PFSK-1 (cell line): Measurements from ENCODE around the gene CAMTA1.

Experiments used
- FOXP2 ChIP-seq: optimal IDR thresholded peaks from 2 replicates; pipeline ENCODE3; 2011; ENCODE audit warnings: borderline replicate concordance, control low read depth, inconsistent platforms; ENCODE audit not compliant: insufficient read depth; ENCODE audit errors: extremely low read length, extremely low read depth
- POLR2AphosphoS5 ChIP-seq: IDR thresholded peaks from 2 replicates; pipeline ENCODE4 v1.6.1; 2012; ENCODE audit warnings: low read depth, mild to moderate bottlenecking, control low read depth, low read length, moderate library complexity
- SIN3A ChIP-seq: IDR thresholded peaks from 2 replicates; pipeline ENCODE4 v1.6.1; 2012; ENCODE audit warnings: mild to moderate bottlenecking, low read length, moderate library complexity, borderline replicate concordance; ENCODE audit not compliant: insufficient read depth
- TAF1 ChIP-seq: IDR thresholded peaks from 2 replicates; pipeline ENCODE4 v1.6.1; 2012; ENCODE audit warnings: low read length, control low read depth, borderline replicate concordance; ENCODE audit not compliant: insufficient read depth
- TF ChIP-seq, protein P1 (sequence below), 2 experiments: IDR thresholded peaks; 2 replicates each; pipeline versions ENCODE4 v1.6.1 to v1.8.0; 2011 to 2012; ENCODE audit warnings: low read depth in 2 of 2, low read length in 2 of 2, control low read depth in 1 of 2, inconsistent platforms in 1 of 2, mild to moderate bottlenecking in 1 of 2, moderate library complexity in 1 of 2; ENCODE audit not compliant: insufficient read depth in 1 of 2

Gene CAMTA1

DNA sequence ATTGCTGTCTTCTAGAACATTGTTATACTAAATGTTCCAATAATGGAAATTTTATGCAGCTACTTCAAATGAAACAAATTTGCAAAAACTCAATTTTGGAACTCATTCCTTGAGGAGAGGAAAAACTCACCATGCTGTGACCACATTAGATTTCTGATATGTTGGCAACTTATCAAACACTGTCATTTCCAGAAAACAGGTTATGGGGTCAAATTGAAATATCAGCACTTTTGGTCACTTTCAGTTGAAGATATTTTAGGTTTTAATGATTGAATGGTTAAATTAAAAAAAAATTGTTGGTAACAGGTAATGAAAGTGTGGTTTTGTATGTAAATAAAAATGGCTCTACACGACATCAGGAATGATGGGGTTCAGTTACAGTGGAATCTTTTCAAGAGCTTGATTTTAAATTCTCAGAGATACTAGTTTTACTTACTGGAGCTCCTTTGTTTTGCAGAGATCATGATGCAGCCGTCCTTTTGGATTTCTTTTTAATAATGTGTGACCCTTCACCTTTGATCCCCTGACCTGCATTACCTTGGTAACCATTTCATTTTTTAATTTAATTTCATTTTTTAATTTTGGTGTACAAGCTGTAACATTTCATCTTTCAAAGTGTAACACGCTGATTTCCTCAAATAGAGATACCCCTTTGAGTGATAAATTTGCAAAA, 86.2 kb downstream of the CAMTA1 start:
- TF ChIP-seq SIN3A (no peak), POLR2AphosphoS5 (no peak), TAF1 (no peak), FOXP2 (no peak)
- TF ChIP-seq, protein P1, sequence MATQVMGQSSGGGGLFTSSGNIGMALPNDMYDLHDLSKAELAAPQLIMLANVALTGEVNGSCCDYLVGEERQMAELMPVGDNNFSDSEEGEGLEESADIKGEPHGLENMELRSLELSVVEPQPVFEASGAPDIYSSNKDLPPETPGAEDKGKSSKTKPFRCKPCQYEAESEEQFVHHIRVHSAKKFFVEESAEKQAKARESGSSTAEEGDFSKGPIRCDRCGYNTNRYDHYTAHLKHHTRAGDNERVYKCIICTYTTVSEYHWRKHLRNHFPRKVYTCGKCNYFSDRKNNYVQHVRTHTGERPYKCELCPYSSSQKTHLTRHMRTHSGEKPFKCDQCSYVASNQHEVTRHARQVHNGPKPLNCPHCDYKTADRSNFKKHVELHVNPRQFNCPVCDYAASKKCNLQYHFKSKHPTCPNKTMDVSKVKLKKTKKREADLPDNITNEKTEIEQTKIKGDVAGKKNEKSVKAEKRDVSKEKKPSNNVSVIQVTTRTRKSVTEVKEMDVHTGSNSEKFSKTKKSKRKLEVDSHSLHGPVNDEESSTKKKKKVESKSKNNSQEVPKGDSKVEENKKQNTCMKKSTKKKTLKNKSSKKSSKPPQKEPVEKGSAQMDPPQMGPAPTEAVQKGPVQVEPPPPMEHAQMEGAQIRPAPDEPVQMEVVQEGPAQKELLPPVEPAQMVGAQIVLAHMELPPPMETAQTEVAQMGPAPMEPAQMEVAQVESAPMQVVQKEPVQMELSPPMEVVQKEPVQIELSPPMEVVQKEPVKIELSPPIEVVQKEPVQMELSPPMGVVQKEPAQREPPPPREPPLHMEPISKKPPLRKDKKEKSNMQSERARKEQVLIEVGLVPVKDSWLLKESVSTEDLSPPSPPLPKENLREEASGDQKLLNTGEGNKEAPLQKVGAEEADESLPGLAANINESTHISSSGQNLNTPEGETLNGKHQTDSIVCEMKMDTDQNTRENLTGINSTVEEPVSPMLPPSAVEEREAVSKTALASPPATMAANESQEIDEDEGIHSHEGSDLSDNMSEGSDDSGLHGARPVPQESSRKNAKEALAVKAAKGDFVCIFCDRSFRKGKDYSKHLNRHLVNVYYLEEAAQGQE (IDR thresholded peaks at IDR 0.05; ENCODE audit: insufficient read depth in 1 of 2, low read depth in 2 of 2, low read length in 2 of 2), result no peak

DNA sequence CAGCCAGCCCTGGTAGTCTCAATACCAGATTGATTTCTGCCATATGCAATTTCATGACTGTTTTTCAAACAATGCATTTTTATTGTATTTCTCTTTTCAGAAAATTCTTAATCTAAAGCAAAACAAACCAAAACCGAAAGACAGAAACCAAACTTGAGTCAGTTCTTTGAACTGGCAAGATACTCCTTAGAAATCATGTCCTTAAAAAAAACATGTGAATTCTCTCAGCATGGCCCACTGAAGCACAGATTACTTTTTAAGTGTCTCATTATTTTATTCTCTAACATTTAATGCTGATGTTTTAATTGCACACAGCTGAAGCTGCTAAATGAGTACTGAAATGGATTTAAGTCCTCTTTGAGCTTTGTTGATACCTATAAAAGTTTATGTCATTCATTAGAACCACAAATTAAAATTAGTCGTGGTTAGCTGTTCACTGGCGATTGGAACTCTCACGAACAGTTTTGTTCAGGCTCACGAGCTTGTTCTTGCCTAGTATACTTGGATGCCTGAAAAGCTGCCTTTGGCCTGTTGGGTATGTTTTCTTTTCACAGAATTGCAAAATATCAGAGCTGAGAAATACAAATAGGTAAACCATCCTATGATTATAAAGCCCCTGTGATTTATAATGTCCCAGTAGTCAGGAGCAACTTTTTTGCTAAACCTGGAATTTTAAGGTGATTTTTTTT, 87.5 kb downstream of the CAMTA1 start:
- TF ChIP-seq SIN3A, result no peak
- no peak for TF ChIP-seq FOXP2
- TF ChIP-seq POLR2AphosphoS5, result no peak
- TF ChIP-seq, protein P1 (IDR thresholded peaks at IDR 0.05; ENCODE audit: insufficient read depth in 1 of 2, low read depth in 2 of 2, low read length in 2 of 2), result no peak
- no peak for TF ChIP-seq TAF1

DNA sequence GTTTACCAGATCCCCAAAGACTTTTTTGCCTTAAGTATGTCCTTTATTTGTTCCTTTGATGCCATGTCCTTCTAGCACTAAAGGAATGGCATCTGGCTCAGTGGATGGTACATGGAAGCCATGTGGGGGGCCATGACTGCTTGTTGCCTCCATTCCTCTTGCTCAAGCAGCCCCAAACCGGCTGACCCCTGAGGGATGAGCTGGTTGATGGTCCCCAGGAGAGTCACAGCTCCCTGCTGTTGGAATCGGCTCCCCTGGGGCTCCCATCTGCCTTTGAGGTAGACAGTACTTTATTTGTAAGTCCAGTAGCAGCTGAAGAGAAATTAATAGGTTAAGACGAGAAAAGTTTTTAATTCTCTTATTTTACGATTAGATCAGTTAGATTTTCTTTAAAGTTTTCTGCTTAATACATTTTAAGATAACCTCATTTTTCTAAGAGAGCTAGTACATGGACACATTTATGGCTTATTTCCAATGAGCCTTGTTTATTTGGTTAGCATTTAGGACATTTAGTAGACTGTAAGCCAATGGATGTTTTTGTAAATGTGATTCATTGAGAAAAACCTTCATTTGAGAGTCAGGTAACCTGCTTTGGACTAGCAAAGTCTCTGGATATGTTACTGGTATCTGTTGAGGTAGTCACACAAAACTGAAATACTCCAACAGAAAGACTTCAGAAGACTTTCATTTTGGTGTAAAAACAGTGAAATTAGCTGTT, 88.2 kb downstream of the CAMTA1 start:
- no peak for TF ChIP-seq TAF1
- TF ChIP-seq, protein P1 (IDR thresholded peaks at IDR 0.05; ENCODE audit: insufficient read depth in 1 of 2, low read depth in 2 of 2, low read length in 2 of 2), result no peak
- no peak for TF ChIP-seq FOXP2
- TF ChIP-seq SIN3A, result no peak
- no peak for TF ChIP-seq POLR2AphosphoS5

DNA sequence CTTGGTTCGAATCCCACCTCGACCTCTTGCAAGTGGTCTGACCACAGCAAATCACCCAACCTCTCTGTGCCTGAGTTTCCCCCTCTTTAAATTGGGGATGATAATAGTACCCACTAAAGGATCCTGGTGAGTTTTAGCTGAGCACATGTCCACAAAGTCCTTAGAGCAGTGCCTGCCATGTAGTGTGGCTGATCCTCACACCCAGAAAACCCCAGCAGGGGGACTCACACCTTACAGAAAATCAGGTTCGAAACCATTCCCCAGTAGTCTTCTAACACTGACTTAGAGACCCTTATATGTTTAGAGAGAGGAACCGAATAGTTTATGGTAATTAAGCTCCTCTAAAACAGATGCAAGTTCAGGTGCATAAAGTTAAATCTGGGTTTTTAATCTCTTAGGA, 89.0 kb downstream of the CAMTA1 start:
- TF ChIP-seq TAF1 (no peak), SIN3A (no peak), FOXP2 (no peak), POLR2AphosphoS5 (no peak)
- TF ChIP-seq, protein P1 (IDR thresholded peaks at IDR 0.05; ENCODE audit: insufficient read depth in 1 of 2, low read depth in 2 of 2, low read length in 2 of 2), result no peak
